OCI-M1 (cell line): ENCODE measurements around the gene KCNG2.

ENCODE experiments used
- DNase-seq: peaks from one replicate; lab custom pipeline; 2025; lab: John Stamatoyannopoulos, UW

Gene KCNG2

GRCh38 chr18:79819064-79819967 lies 21.6 kb downstream of the KCNG2 start:
- no peak for DNase-seq

GRCh38 chr18:79819968-79820351 lies 22.2 kb downstream of the KCNG2 start:
- peak; percentile 6 for DNase-seq

- DNase-seq, result no peak
These were observed 25.4 kb downstream of the KCNG2 start for GRCh38 chr18:79823120-79823519.

- no peak for DNase-seq
These were observed 28.2 kb downstream of the KCNG2 start for GRCh38 chr18:79825913-79826312.

- DNase-seq, result no peak
These were observed 29.2 kb downstream of the KCNG2 start for GRCh38 chr18:79826966-79827365.

GRCh38 chr18:79828258-79828657 lies 30.5 kb downstream of the KCNG2 start:
- DNase-seq, result no peak

- no peak for DNase-seq
These were observed 31.6 kb downstream of the KCNG2 start for GRCh38 chr18:79829136-79829854.

- DNase-seq, result no peak
These were observed 34.4 kb downstream of the KCNG2 start for GRCh38 chr18:79832169-79832568.

- no peak for DNase-seq
These were observed 37.1 kb downstream of the KCNG2 start for GRCh38 chr18:79834834-79835233.

- no peak for DNase-seq
These were observed 44.2 kb downstream of the KCNG2 start for GRCh38 chr18:79841936-79842335.

- no peak for DNase-seq
These were observed 47.3 kb downstream of the KCNG2 start for GRCh38 chr18:79844999-79845563.

GRCh38 chr18:79846936-79847557 lies 49.3 kb downstream of the KCNG2 start:
- no peak for DNase-seq

- no peak for DNase-seq
These were observed 50.0 kb downstream of the KCNG2 start for GRCh38 chr18:79847606-79848293.

GRCh38 chr18:79848294-79848578 lies 50.5 kb downstream of the KCNG2 start:
- DNase-seq, result no peak

- DNase-seq, result no peak
These were observed 51.0 kb downstream of the KCNG2 start for GRCh38 chr18:79848579-79849327.

GRCh38 chr18:79849328-79850207 lies 51.8 kb downstream of the KCNG2 start:
- no peak for DNase-seq

- no peak for DNase-seq
These were observed 53.0 kb downstream of the KCNG2 start for GRCh38 chr18:79850731-79851130.

- DNase-seq, result no peak
These were observed 53.8 kb downstream of the KCNG2 start for GRCh38 chr18:79851489-79851888.

- no peak for DNase-seq
These were observed 54.2 kb downstream of the KCNG2 start for GRCh38 chr18:79851950-79852349.

GRCh38 chr18:79852561-79853302 lies 55.0 kb downstream of the KCNG2 start:
- DNase-seq, result no peak
